Measurements from ENCODE around the gene STPG1. TPM values are rescaled to one million over a fixed set of nuclear protein-coding genes. Genes with fewer than 3 reads are reported as not detected.

The STPG1 gene
- total and polyA plus RNA-seq, 2 donors (not counting 3 experiments of a cell fraction or from before 2014, with no cell fraction given) = 6.3 to 10.2 TPM

DNA sequence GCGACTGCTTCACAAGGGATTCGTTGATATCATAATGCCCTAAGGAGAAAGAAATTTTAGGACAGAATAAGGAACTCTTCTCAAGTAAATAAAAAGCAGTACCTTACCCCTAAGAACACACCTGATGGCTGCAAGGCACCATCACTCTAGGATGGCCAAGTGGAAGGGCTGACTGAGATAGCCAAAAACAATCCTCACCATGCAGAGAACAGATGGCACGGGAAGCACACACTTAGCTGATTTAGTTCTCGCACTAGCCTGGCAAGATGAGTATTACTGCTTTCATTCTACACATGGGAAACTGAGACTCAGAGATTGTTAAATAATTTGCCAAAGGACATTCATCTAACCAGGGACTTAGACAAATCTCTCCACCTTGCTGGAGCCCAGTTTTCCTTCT lies 43.8 kb downstream of the STPG1 start:
- Histone ChIP-seq H3K36me3 (ENCODE audit: control insufficient read depth in 2 of 2, extremely low read depth in 1 of 2, insufficient read depth in 2 of 2, low read length in 2 of 2) (no peaks in the 10 kb centered on the region), H3K4me3 (replicated peaks in 1 of 3; ENCODE audit: insufficient read depth in 1 of 3, low read depth in 1 of 3, low read length in 3 of 3) (no peak overlapping the region), H2AFZ (ENCODE audit: low read depth, low read length) (no peak overlapping the region), H3K9me3 (replicated peaks; ENCODE audit: control insufficient read depth, insufficient read depth, low read length) (no peaks in the 10 kb centered on the region), H3K9me1 (replicated peaks; ENCODE audit: control insufficient read depth, extremely low read depth, insufficient read depth, low read length) (no peaks in the 10 kb centered on the region), H4K20me1 (replicated peaks; ENCODE audit: control insufficient read depth, extremely low read depth, insufficient read depth, low read length) (no peaks in the 10 kb centered on the region), H3K79me2 (ENCODE audit: control insufficient read depth, insufficient read depth, low read length) (no peaks in the 10 kb centered on the region), H3K27ac (ENCODE audit: insufficient read depth, low read depth, low read length) (no peak overlapping the region), H3K9ac (replicated peaks; ENCODE audit: extremely low read depth, insufficient read depth, low read length) (no peak overlapping the region), H3K4me2 (ENCODE audit: insufficient read depth, low read length) (no peak overlapping the region), H3K4me1 (ENCODE audit: control insufficient read depth, extremely low read depth, insufficient read depth, low read length) (no peaks in the 10 kb centered on the region), H3K27me3 (ENCODE audit: control insufficient read depth in 2 of 2, insufficient read depth in 2 of 2, low read length in 2 of 2) (no peaks in the 10 kb centered on the region)
- intact Hi-C loops (cut with micrococcal nuclease) (no loop called here), dilution Hi-C loops (cut with MboI; ENCODE audit: extremely low pct_ligation_motif_present, low sequenced_read_pairs) (no loop called here)
- no peak for FAIRE-seq
- no peak for DNase-seq (ENCODE audit: low read depth, low spot score)
- no peak for TF ChIP-seq POLR2AphosphoS5 (IDR thresholded peaks at IDR 0.05; ENCODE audit: insufficient read depth, low read depth, low read length)
- no peak for TF ChIP-seq FOS (IDR thresholded peaks at IDR 0.05; ENCODE audit: borderline replicate concordance, insufficient read depth, low read length)
- no peak for TF ChIP-seq EZH2 (IDR thresholded peaks at IDR 0.05; ENCODE audit: borderline replicate concordance, low read depth, low read length, severe bottlenecking)
- TF ChIP-seq, protein P1, sequence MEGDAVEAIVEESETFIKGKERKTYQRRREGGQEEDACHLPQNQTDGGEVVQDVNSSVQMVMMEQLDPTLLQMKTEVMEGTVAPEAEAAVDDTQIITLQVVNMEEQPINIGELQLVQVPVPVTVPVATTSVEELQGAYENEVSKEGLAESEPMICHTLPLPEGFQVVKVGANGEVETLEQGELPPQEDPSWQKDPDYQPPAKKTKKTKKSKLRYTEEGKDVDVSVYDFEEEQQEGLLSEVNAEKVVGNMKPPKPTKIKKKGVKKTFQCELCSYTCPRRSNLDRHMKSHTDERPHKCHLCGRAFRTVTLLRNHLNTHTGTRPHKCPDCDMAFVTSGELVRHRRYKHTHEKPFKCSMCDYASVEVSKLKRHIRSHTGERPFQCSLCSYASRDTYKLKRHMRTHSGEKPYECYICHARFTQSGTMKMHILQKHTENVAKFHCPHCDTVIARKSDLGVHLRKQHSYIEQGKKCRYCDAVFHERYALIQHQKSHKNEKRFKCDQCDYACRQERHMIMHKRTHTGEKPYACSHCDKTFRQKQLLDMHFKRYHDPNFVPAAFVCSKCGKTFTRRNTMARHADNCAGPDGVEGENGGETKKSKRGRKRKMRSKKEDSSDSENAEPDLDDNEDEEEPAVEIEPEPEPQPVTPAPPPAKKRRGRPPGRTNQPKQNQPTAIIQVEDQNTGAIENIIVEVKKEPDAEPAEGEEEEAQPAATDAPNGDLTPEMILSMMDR (IDR thresholded peaks at IDR 0.05; ENCODE audit: extremely low read depth in 1 of 2, insufficient read depth in 1 of 2, low read depth in 1 of 2, low read length in 2 of 2) = no peak
- TF ChIP-seq JUN (IDR thresholded peaks at IDR 0.05; ENCODE audit: borderline replicate concordance, insufficient read depth, insufficient read length, low read depth) = no peak
- TF ChIP-seq GATA2 (IDR thresholded peaks at IDR 0.05; ENCODE audit: insufficient read depth, insufficient read length, low read depth, low read length) = no peak
- TF ChIP-seq, protein P2, sequence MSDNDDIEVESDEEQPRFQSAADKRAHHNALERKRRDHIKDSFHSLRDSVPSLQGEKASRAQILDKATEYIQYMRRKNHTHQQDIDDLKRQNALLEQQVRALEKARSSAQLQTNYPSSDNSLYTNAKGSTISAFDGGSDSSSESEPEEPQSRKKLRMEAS (IDR thresholded peaks at IDR 0.05; ENCODE audit: insufficient read depth, insufficient read length) = no peak
- BruUV-seq (replicated peaks) = no TSS peak
- CTCF ChIA-PET = interaction anchor here (1.3 kb wide), 1 partner anchor 168 kb away, joined by 3 read pairs; no protein-coding TSS in a partner anchor
- POLR2A ChIA-PET = no interaction called here

Data from endothelial cell of umbilical vein (primary cell).